T-helper 17 cell (primary cell): ENCODE results near the gene CACFD1. TPM values are rescaled to one million over a fixed set of nuclear protein-coding genes. Genes with fewer than 3 reads are reported as not detected.

Source experiments
- ATAC-seq: fragments of 150-1000 bp; cut with Tn5 transposase; 2 replicates; pipeline ENCODE4 v1.10.0; 2021; ENCODE audit warnings: mild to moderate bottlenecking, moderate library complexity
- DNase-seq, 3 donors: peaks; one replicate each; pipeline versions ENCODE4 v3.0.0 to v3.0.0-alpha.2; 2020 to 2021
- H3K9me3 ChIP-seq: one replicate; pipeline ENCODE4 v1.7.0; 2013; ENCODE audit warnings: low read length, mild to moderate bottlenecking; ENCODE audit not compliant: control insufficient read depth, poor library complexity, severe bottlenecking
- H3K27ac Mint-ChIP-seq: one replicate; pipeline ENCODE4 v1.8.0; 2022; ENCODE audit warnings: mild to moderate bottlenecking, moderate library complexity, mixed read lengths
- H3K27me3 Mint-ChIP-seq: one replicate; pipeline ENCODE4 v1.8.0; 2022; ENCODE audit warnings: mixed read lengths
- H3K36me3 Mint-ChIP-seq: one replicate; pipeline ENCODE4 v1.8.0; 2022; ENCODE audit warnings: low read depth, mixed read lengths
- H3K4me1 Mint-ChIP-seq: one replicate; pipeline ENCODE4 v1.8.0; 2022; ENCODE audit warnings: mild to moderate bottlenecking, mixed read lengths
- H3K4me3 Mint-ChIP-seq: one replicate; pipeline ENCODE4 v1.8.0; 2022; ENCODE audit warnings: mild to moderate bottlenecking, moderate library complexity, mixed read lengths
- total RNA-seq, 4 donors: library from RNA in 2 of 4; stranded (reverse) in 2 of 4; gene quantifications; one replicate each; pipeline ENCODE4 v1.2.3 and lab custom pipeline; 2022 to 2026

The CACFD1 gene
- total RNA-seq, 2 donors from 2014 or later, result 1.4 to 3.8 TPM

- Mint-ChIP-seq H3K4me3 (peak overlapping the region; percentile 39), H3K27me3 (peaks cover 27% of the 10 kb centered on the region), H3K4me1 (peaks cover 3% of the 10 kb centered on the region), H3K27ac (no peak overlapping the region), H3K36me3 (no peaks in the 10 kb centered on the region)
- ATAC-seq (peak; percentile 27), DNase-seq (no peak)
- H3K9me3 ChIP-seq, result no peaks in the 10 kb centered on the region
Measured at GRCh38 chr9:133485531-133486260, 25.9 kb downstream of the CACFD1 start.

GRCh38 chr9:133487331-133487725 is 27.6 kb downstream of the CACFD1 start:
- ATAC-seq, result no peak
- Mint-ChIP-seq H3K4me1 (peaks cover 3% of the 10 kb centered on the region), H3K27ac (no peak overlapping the region)

GRCh38 chr9:133488686-133489252 is 29.0 kb downstream of the CACFD1 start:
- no peaks in the 10 kb centered on the region for H3K9me3 ChIP-seq
- Mint-ChIP-seq H3K27me3 (peaks cover 19% of the 10 kb centered on the region), H3K27ac (no peak overlapping the region), H3K36me3 (no peaks in the 10 kb centered on the region), H3K4me3 (no peak overlapping the region), H3K4me1 (peaks cover 3% of the 10 kb centered on the region)
- ATAC-seq (no peak), DNase-seq (no peak)

More at GRCh38 chr9:133487331-133487725, 27.6 kb downstream of the CACFD1 start:
- Mint-ChIP-seq H3K36me3 (no peaks in the 10 kb centered on the region), H3K4me3 (no peak overlapping the region), H3K27me3 (peaks cover 23% of the 10 kb centered on the region)
- H3K9me3 ChIP-seq, result no peaks in the 10 kb centered on the region
- DNase-seq, result no peak

GRCh38 chr9:133489253-133490190 is 29.7 kb downstream of the CACFD1 start:
- Mint-ChIP-seq H3K27ac (no peak overlapping the region), H3K27me3 (peaks cover 19% of the 10 kb centered on the region), H3K4me1 (peaks cover 3% of the 10 kb centered on the region), H3K36me3 (no peaks in the 10 kb centered on the region), H3K4me3 (no peak overlapping the region)
- ATAC-seq, result no peak
- no peak for DNase-seq
- H3K9me3 ChIP-seq, result no peaks in the 10 kb centered on the region

- ATAC-seq (no peak), DNase-seq (no peak)
- no peaks in the 10 kb centered on the region for H3K36me3 Mint-ChIP-seq
- H3K27ac Mint-ChIP-seq, result no peak overlapping the region
- H3K4me1 Mint-ChIP-seq, result peaks cover 3% of the 10 kb centered on the region
- H3K9me3 ChIP-seq, result no peaks in the 10 kb centered on the region
- H3K27me3 Mint-ChIP-seq, result peaks cover 19% of the 10 kb centered on the region
- no peak overlapping the region for H3K4me3 Mint-ChIP-seq
Measured at GRCh38 chr9:133490201-133490681, 30.5 kb downstream of the CACFD1 start.

GRCh38 chr9:133490865-133491655 is 31.3 kb downstream of the CACFD1 start:
- no peaks in the 10 kb centered on the region for H3K9me3 ChIP-seq
- ATAC-seq (no peak), DNase-seq (no peak)
- Mint-ChIP-seq H3K4me1 (peaks cover 2% of the 10 kb centered on the region), H3K27me3 (peaks cover 18% of the 10 kb centered on the region), H3K27ac (no peak overlapping the region), H3K36me3 (no peaks in the 10 kb centered on the region), H3K4me3 (no peak overlapping the region)

GRCh38 chr9:133491656-133491925 is 31.8 kb downstream of the CACFD1 start:
- Mint-ChIP-seq H3K4me3 (no peak overlapping the region), H3K36me3 (no peaks in the 10 kb centered on the region), H3K4me1 (no peaks in the 10 kb centered on the region), H3K27ac (no peak overlapping the region), H3K27me3 (peaks cover 14% of the 10 kb centered on the region)
- no peak for DNase-seq
- H3K9me3 ChIP-seq, result no peaks in the 10 kb centered on the region
- no peak for ATAC-seq

- H3K27me3 Mint-ChIP-seq, result peaks cover 14% of the 10 kb centered on the region
- no peaks in the 10 kb centered on the region for H3K9me3 ChIP-seq
- no peaks in the 10 kb centered on the region for H3K4me1 Mint-ChIP-seq
- no peak for ATAC-seq
- H3K4me3 Mint-ChIP-seq, result no peak overlapping the region
- no peak overlapping the region for H3K27ac Mint-ChIP-seq
- no peaks in the 10 kb centered on the region for H3K36me3 Mint-ChIP-seq
- DNase-seq, result no peak
Measured at GRCh38 chr9:133492061-133493021, 32.6 kb downstream of the CACFD1 start.

- no peaks in the 10 kb centered on the region for H3K9me3 ChIP-seq
- Mint-ChIP-seq H3K4me3 (no peak overlapping the region), H3K27ac (no peak overlapping the region), H3K27me3 (peaks cover 20% of the 10 kb centered on the region), H3K4me1 (no peaks in the 10 kb centered on the region), H3K36me3 (no peaks in the 10 kb centered on the region)
- ATAC-seq (no peak), DNase-seq (no peak)
Measured at GRCh38 chr9:133493428-133493827, 33.6 kb downstream of the CACFD1 start.

- Mint-ChIP-seq H3K27ac (no peak overlapping the region), H3K4me3 (no peak overlapping the region), H3K4me1 (no peaks in the 10 kb centered on the region), H3K27me3 (peaks cover 23% of the 10 kb centered on the region), H3K36me3 (no peaks in the 10 kb centered on the region)
- DNase-seq (no peak), ATAC-seq (no peak)
- H3K9me3 ChIP-seq, result no peaks in the 10 kb centered on the region
Measured at GRCh38 chr9:133493845-133494540, 34.2 kb downstream of the CACFD1 start.

GRCh38 chr9:133494636-133495326 is 35.0 kb downstream of the CACFD1 start:
- H3K36me3 Mint-ChIP-seq, result no peaks in the 10 kb centered on the region
- DNase-seq (no peak), ATAC-seq (no peak)

More at GRCh38 chr9:133494636-133495326, 35.0 kb downstream of the CACFD1 start:
- Mint-ChIP-seq H3K4me3 (no peak overlapping the region), H3K27me3 (peaks cover 17% of the 10 kb centered on the region), H3K4me1 (no peaks in the 10 kb centered on the region), H3K27ac (no peak overlapping the region)
- no peaks in the 10 kb centered on the region for H3K9me3 ChIP-seq
